Measurements from ENCODE around the gene GLIS1.

GLIS1 gene

GRCh38 chr1:53516181-53516580 is 222.8 kb downstream of the GLIS1 start:
- DNase-seq (ENCODE audit: low read depth, low spot score), result no peak
- H3K4me3 ChIP-seq (ENCODE audit: low read length), result no peak overlapping the region

DNA sequence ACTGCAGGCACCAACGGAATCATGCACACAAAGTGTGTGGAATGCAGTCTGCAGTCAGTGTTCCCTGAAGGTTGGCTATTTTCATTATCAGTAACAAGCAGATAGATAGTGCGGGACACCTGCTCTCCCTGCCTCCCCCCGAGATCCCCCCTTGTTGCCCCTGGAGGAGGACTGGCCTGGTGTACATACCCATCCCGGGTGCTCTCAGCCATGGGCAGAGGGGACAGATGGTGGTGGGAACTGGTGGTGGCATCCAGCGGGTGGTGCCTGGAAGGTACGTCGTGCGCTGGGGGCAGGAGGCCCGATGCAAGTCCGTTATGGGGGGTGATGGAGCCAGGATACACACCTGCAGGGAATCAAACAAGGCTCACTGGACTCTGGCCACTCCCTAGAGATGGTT is 224.5 kb downstream of the GLIS1 start:
- no peak for DNase-seq (ENCODE audit: low read depth, low spot score)
- H3K4me3 ChIP-seq (ENCODE audit: low read length), result no peak overlapping the region

DNA sequence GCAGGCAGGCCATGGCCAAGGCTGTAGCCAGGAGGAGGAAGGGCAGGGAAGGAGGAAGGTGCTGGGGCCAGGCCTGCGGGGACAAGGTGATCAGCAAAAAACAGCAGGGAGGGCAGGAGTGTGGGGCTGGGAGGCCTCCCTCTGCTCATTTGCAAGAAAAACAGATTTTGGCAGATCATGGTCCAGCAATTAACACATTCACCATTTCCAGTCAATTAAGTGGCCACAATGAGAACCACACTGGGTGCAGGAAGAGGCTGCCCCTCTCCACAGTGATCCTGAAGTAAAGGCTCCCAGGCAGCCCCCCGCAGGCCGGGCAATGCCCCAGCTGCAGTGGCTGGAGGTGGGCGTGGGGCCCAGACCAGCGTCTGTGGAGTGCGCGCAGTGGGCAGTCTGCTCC is 225.1 kb downstream of the GLIS1 start:
- no peak overlapping the region for H3K4me3 ChIP-seq (ENCODE audit: low read length)
- no peak for DNase-seq (ENCODE audit: low read depth, low spot score)

- H3K4me3 ChIP-seq (ENCODE audit: low read length), result no peak overlapping the region
- DNase-seq (ENCODE audit: low read depth, low spot score), result no peak
Observed at GRCh38 chr1:53512807-53513755, 225.9 kb downstream of the GLIS1 start.

GRCh38 chr1:53511933-53512806 is 226.8 kb downstream of the GLIS1 start:
- H3K4me3 ChIP-seq (ENCODE audit: low read length), result no peak overlapping the region
- no peak for DNase-seq (ENCODE audit: low read depth, low spot score)

- no peak for DNase-seq (ENCODE audit: low read depth, low spot score)
- no peak overlapping the region for H3K4me3 ChIP-seq (ENCODE audit: low read length)
Observed at GRCh38 chr1:53511323-53511932, 227.5 kb downstream of the GLIS1 start.

DNA sequence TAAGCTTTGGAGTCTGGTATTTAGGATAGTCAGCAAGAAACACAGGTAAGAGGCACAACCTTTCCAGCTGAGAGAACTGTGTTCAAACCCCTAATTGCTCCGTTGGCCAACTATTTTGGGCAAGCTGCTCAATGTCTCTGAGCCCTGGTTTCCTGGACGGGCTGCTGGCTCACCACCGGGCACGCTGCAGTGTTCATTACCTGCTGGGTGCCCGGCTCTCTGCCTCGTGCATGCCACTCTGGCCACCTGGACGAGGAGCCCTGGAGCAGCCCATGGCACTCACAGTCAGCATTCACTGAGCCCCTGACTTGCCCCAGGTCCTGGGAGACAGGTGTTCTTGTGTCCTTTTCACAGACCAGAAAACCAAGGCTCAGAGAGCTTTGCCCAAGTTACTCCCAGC is 228.7 kb downstream of the GLIS1 start:
- DNase-seq (ENCODE audit: low read depth, low spot score), result no peak
- H3K4me3 ChIP-seq (ENCODE audit: low read length), result no peak overlapping the region

- no peak overlapping the region for H3K4me3 ChIP-seq (ENCODE audit: low read length)
Observed at GRCh38 chr1:53509775-53510174, 229.2 kb downstream of the GLIS1 start.

DNA sequence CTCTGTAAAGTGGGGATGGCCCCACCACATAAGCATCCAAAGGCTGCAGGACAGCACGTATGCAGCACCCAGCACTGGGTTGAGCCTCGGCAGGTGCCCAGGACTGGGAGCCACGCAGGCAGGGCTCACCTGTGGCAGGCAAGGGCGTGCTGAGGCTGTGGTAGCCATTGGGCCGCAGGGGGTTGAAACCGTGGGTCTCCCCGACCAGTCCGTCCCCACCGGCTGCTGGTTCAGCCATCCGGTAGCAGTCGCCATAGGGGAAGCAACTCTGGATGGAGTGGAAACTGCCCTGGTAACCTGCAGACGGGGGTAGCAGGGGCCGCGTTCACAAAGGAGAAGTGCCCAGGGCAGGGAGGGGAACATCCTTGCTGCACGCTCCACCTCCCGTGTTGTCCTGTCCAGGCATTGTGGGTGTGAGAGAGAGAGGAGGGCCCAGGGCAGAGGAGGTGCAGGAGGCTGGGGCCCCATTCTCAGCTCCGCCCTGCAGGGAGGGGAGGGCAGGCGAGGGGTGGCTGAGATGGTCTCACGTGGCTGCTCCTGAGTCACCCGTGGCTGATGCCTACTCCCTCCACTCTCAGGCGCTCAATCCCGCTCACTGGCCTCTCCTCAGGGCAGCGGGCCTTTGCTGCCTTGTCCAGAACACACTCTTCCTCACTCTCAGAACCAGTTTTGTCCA is 229.8 kb downstream of the GLIS1 start:
- DNase-seq (ENCODE audit: low read depth, low spot score), result no peak
- H3K4me3 ChIP-seq (ENCODE audit: low read length), result no peak overlapping the region

More at GRCh38 chr1:53509775-53510174, 229.2 kb downstream of the GLIS1 start:
- no peak for DNase-seq (ENCODE audit: low read depth, low spot score)

- no peak overlapping the region for H3K4me3 ChIP-seq (ENCODE audit: low read length)
- no peak for DNase-seq (ENCODE audit: low read depth, low spot score)
Observed at GRCh38 chr1:53508056-53508990, 230.6 kb downstream of the GLIS1 start.

GRCh38 chr1:53507116-53507820 is 231.7 kb downstream of the GLIS1 start:
- DNase-seq (ENCODE audit: low read depth, low spot score), result no peak
- H3K4me3 ChIP-seq (ENCODE audit: low read length), result no peak overlapping the region

GRCh38 chr1:53506355-53507050 is 232.5 kb downstream of the GLIS1 start:
- no peak for DNase-seq (ENCODE audit: low read depth, low spot score)
- H3K4me3 ChIP-seq (ENCODE audit: low read length), result no peak overlapping the region

GRCh38 chr1:53505891-53506290 is 233.1 kb downstream of the GLIS1 start:
- H3K4me3 ChIP-seq (ENCODE audit: low read length), result no peak overlapping the region
- no peak for DNase-seq (ENCODE audit: low read depth, low spot score)

- no peak for DNase-seq (ENCODE audit: low read depth, low spot score)
- H3K4me3 ChIP-seq (ENCODE audit: low read length), result no peak overlapping the region
Observed at GRCh38 chr1:53505401-53505800, 233.6 kb downstream of the GLIS1 start.

- DNase-seq (ENCODE audit: low read depth, low spot score), result no peak
- no peak overlapping the region for H3K4me3 ChIP-seq (ENCODE audit: low read length)
Observed at GRCh38 chr1:53504901-53505300, 234.1 kb downstream of the GLIS1 start.

- no peak for DNase-seq (ENCODE audit: low read depth, low spot score)
- H3K4me3 ChIP-seq (ENCODE audit: low read length), result no peak overlapping the region
Observed at GRCh38 chr1:53503433-53504217, 235.3 kb downstream of the GLIS1 start.

All from Jurkat, Clone E6-1 (cell line).